Measurements from ENCODE around the gene UBE2Q2. TPM values are rescaled to one million over a fixed set of nuclear protein-coding genes. Genes with fewer than 3 reads are reported as not detected.
"Not testable (repeated sequence)": the region's sequence is repeated elsewhere in the genome, so short reads cannot be mapped to it uniquely, and the experiment has no call there.

The UBE2Q2 gene
- 29.2 TPM for polyA plus RNA-seq (2013, experiment 1 of 2)
- polyA plus RNA-seq (2013, experiment 2 of 2) = 40.5 TPM

GRCh38 chr15:75842722-75843677, at the start of gene UBE2Q2:
UBE2Q2 (plus strand) TSS chr15:75843447; CDS start chr15:75843667, 220 bp downstream.
- H3K36me3 ChIP-seq (ENCODE audit: control insufficient read depth, insufficient read depth, low read length) = peaks cover 9% of the 10 kb centered on the region
- no peaks in the 10 kb centered on the region for H3K9me3 ChIP-seq (ENCODE audit: control insufficient read depth, low read length)
- peak within 1 kb of the TSS; percentile 83 for H3K4me3 ChIP-seq (ENCODE audit: extremely low read depth, insufficient read depth, low read length, poor library complexity, severe bottlenecking)
- peaks cover 3% of the 10 kb centered on the region for H3K4me1 ChIP-seq (ENCODE audit: control insufficient read depth, insufficient read depth, low read length, poor library complexity, severe bottlenecking)
- H3K27ac ChIP-seq (ENCODE audit: low read depth, low read length, severe bottlenecking) = peak within 1 kb of the TSS; percentile 78
- WGBS, 2 experiments (ENCODE audit: insufficient coverage in 2 of 2) = 2 to 3% methylated on average over 43 to 78 of the region's 109 CpGs

GRCh38 chr15:75796321-75796720, 46.9 kb upstream of the UBE2Q2 start:
- no peaks in the 10 kb centered on the region for H3K4me1 ChIP-seq (ENCODE audit: control insufficient read depth, insufficient read depth, low read length, poor library complexity, severe bottlenecking)
- no peaks in the 10 kb centered on the region for H3K9me3 ChIP-seq (ENCODE audit: control insufficient read depth, low read length)
- H3K36me3 ChIP-seq (ENCODE audit: control insufficient read depth, insufficient read depth, low read length) = no peaks in the 10 kb centered on the region
- H3K4me3 ChIP-seq (ENCODE audit: extremely low read depth, insufficient read depth, low read length, poor library complexity, severe bottlenecking) = no peak overlapping the region
- WGBS, 2 experiments (ENCODE audit: insufficient coverage in 2 of 2) = 71% methylated on average over 1 of the region's 2 CpGs; no CpG with 5 or more reads in 1 of the 2 experiments
- H3K27ac ChIP-seq (ENCODE audit: low read depth, low read length, severe bottlenecking) = no peak overlapping the region

GRCh38 chr15:75797146-75797545, 46.1 kb upstream of the UBE2Q2 start:
- not testable (repeated sequence) for H3K4me1 ChIP-seq (ENCODE audit: control insufficient read depth, insufficient read depth, low read length, poor library complexity, severe bottlenecking); H3K4me3 ChIP-seq (ENCODE audit: extremely low read depth, insufficient read depth, low read length, poor library complexity, severe bottlenecking); H3K9me3 ChIP-seq (ENCODE audit: control insufficient read depth, low read length); H3K36me3 ChIP-seq (ENCODE audit: control insufficient read depth, insufficient read depth, low read length); H3K27ac ChIP-seq (ENCODE audit: low read depth, low read length, severe bottlenecking)
- WGBS, 2 experiments (ENCODE audit: insufficient coverage in 2 of 2) = 88% methylated on average over 1 of the region's 1 CpG

DNA sequence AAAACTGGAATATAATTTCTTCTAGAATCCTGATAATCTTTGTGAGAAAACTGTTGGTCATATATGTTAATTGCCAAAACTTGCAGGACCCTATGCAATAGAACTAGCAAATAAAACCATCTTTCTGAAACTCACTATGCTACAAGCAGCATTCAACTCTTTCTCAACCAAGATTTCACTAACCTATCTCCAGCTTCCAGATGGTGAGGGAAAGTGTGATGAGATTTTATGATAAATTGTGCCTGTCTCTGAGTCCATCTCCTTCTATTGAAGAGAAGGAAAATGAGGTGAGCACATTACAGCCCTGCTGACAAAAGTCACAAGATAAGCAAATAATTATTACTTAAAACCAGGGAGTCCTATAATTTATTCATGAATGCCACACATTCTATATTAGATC, 44.1 kb upstream of the UBE2Q2 start:
- Histone ChIP-seq H3K9me3 (ENCODE audit: control insufficient read depth, low read length) (no peaks in the 10 kb centered on the region), H3K36me3 (ENCODE audit: control insufficient read depth, insufficient read depth, low read length) (no peaks in the 10 kb centered on the region), H3K4me1 (ENCODE audit: control insufficient read depth, insufficient read depth, low read length, poor library complexity, severe bottlenecking) (peaks cover 3% of the 10 kb centered on the region)

GRCh38 chr15:75800409-75800808, 42.8 kb upstream of the UBE2Q2 start:
- not testable (repeated sequence) for H3K4me1 ChIP-seq (ENCODE audit: control insufficient read depth, insufficient read depth, low read length, poor library complexity, severe bottlenecking); H3K27ac ChIP-seq (ENCODE audit: low read depth, low read length, severe bottlenecking); H3K4me3 ChIP-seq (ENCODE audit: extremely low read depth, insufficient read depth, low read length, poor library complexity, severe bottlenecking); H3K9me3 ChIP-seq (ENCODE audit: control insufficient read depth, low read length); H3K36me3 ChIP-seq (ENCODE audit: control insufficient read depth, insufficient read depth, low read length)
- 91 to 92% methylated on average over 2 of the region's 4 CpGs for WGBS, 2 experiments (ENCODE audit: insufficient coverage in 2 of 2)

More for the DNA sequence above, 44.1 kb upstream of the UBE2Q2 start:
- Histone ChIP-seq H3K27ac (ENCODE audit: low read depth, low read length, severe bottlenecking) (no peak overlapping the region), H3K4me3 (ENCODE audit: extremely low read depth, insufficient read depth, low read length, poor library complexity, severe bottlenecking) (no peak overlapping the region)

DNA sequence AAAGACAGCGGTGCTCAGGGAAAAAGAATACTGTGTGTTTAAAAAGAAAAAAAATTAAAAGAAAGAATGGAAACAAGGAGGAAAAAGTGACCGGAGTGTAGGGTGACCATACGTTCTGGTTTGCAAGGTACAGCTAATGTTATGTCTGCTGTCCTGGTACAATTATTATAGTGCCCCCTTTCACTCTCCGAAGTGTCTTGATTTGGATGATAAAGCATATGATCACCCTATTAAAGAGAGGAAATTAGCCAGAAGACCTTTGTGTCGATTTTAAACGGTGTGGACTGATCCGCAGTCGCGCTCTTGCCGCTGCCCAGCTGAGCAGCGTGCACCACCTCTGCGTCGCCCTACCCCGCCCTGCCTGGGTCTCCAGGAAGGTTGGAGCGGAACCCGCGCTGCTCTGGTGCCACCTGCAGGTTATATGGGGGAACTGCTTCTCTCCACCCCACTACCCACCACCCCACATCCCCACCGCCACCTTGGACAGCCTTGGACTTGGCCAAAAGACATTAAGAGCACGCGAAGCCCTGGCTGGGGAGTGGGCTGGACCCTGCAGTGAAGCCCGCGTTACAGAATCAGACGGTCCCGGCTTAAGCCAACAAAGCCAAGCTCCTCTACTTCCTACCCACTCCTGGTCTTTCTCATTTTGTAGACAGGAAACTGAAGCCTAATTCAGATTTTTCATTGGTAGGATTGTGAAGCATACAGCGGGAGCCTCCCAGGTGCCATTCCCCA, 41.2 kb upstream of the UBE2Q2 start:
- no peak overlapping the region for H3K4me3 ChIP-seq (ENCODE audit: extremely low read depth, insufficient read depth, low read length, poor library complexity, severe bottlenecking)
- H3K9me3 ChIP-seq (ENCODE audit: control insufficient read depth, low read length) = no peaks in the 10 kb centered on the region
- H3K27ac ChIP-seq (ENCODE audit: low read depth, low read length, severe bottlenecking) = no peak overlapping the region
- H3K4me1 ChIP-seq (ENCODE audit: control insufficient read depth, insufficient read depth, low read length, poor library complexity, severe bottlenecking) = peaks cover 3% of the 10 kb centered on the region
- no peaks in the 10 kb centered on the region for H3K36me3 ChIP-seq (ENCODE audit: control insufficient read depth, insufficient read depth, low read length)
- 16 to 20% methylated on average over 12 of the region's 25 CpGs for WGBS, 2 experiments (ENCODE audit: insufficient coverage in 2 of 2)

GRCh38 chr15:75807486-75807885, 35.8 kb upstream of the UBE2Q2 start:
- not testable (repeated sequence) for H3K4me3 ChIP-seq (ENCODE audit: extremely low read depth, insufficient read depth, low read length, poor library complexity, severe bottlenecking); H3K4me1 ChIP-seq (ENCODE audit: control insufficient read depth, insufficient read depth, low read length, poor library complexity, severe bottlenecking); H3K27ac ChIP-seq (ENCODE audit: low read depth, low read length, severe bottlenecking); H3K36me3 ChIP-seq (ENCODE audit: control insufficient read depth, insufficient read depth, low read length); H3K9me3 ChIP-seq (ENCODE audit: control insufficient read depth, low read length)
- no CpG with 5 or more reads among the region's 2 CpGs for WGBS, 2 experiments (ENCODE audit: insufficient coverage in 2 of 2)

DNA sequence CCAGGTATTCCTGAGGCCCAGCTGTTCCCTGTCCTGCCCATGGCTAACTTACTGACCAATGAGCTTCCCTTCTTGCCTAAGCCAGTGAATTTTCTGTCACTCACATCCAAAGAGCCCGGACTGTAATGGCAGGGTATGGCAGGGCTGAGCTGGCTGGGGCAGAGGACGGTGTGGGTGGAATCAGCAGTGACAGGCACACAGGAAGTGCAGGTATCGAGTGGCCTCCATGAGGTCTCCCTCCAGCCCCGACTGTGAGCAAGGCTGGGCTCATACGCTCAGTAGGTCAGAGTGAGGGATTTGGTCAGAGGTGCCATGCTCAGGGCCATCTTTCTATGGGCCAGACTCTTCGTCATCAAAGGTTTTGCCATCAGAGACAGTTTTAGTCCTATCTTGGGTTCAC, 35.2 kb upstream of the UBE2Q2 start:
- 89 to 97% methylated on average over 3 to 6 of the region's 6 CpGs for WGBS, 2 experiments (ENCODE audit: insufficient coverage in 2 of 2)
- not testable (repeated sequence) for H3K27ac ChIP-seq (ENCODE audit: low read depth, low read length, severe bottlenecking); H3K4me1 ChIP-seq (ENCODE audit: control insufficient read depth, insufficient read depth, low read length, poor library complexity, severe bottlenecking); H3K9me3 ChIP-seq (ENCODE audit: control insufficient read depth, low read length); H3K4me3 ChIP-seq (ENCODE audit: extremely low read depth, insufficient read depth, low read length, poor library complexity, severe bottlenecking); H3K36me3 ChIP-seq (ENCODE audit: control insufficient read depth, insufficient read depth, low read length)

DNA sequence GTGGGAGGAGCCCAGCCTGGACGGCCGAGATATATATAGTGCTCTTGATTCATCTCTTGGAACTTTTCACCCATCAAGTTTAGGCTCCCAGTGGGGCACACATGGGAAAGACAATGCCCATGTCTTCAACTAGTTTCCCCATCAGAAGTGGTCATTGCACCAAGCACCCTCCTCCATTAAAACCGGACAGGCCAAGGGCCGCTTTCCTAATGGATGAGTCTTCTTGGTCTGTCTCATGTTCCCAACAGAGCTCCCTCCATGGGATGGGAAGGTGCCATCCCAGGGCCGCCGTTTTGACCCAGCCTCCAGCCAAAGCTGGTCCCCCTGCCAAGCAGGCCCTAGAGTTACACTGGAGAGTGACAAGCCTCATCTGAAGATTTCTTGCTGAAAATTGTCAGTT, 34.7 kb upstream of the UBE2Q2 start:
- Histone ChIP-seq H3K4me3 (ENCODE audit: extremely low read depth, insufficient read depth, low read length, poor library complexity, severe bottlenecking) (no peak overlapping the region), H3K36me3 (ENCODE audit: control insufficient read depth, insufficient read depth, low read length) (no peaks in the 10 kb centered on the region), H3K4me1 (ENCODE audit: control insufficient read depth, insufficient read depth, low read length, poor library complexity, severe bottlenecking) (no peaks in the 10 kb centered on the region), H3K27ac (ENCODE audit: low read depth, low read length, severe bottlenecking) (no peak overlapping the region), H3K9me3 (ENCODE audit: control insufficient read depth, low read length) (no peaks in the 10 kb centered on the region)
- 94 to 95% methylated on average over 5 to 6 of the region's 6 CpGs for WGBS, 2 experiments (ENCODE audit: insufficient coverage in 2 of 2)

GRCh38 chr15:75809986-75810750, 33.1 kb upstream of the UBE2Q2 start:
- WGBS, 2 experiments (ENCODE audit: insufficient coverage in 2 of 2) = 78 to 82% methylated on average over 5 to 10 of the region's 10 CpGs
- H3K27ac ChIP-seq (ENCODE audit: low read depth, low read length, severe bottlenecking) = no peak overlapping the region

More at GRCh38 chr15:75809986-75810750, 33.1 kb upstream of the UBE2Q2 start:
- H3K4me3 ChIP-seq (ENCODE audit: extremely low read depth, insufficient read depth, low read length, poor library complexity, severe bottlenecking) = no peak overlapping the region
- H3K4me1 ChIP-seq (ENCODE audit: control insufficient read depth, insufficient read depth, low read length, poor library complexity, severe bottlenecking) = no peaks in the 10 kb centered on the region
- no peaks in the 10 kb centered on the region for H3K36me3 ChIP-seq (ENCODE audit: control insufficient read depth, insufficient read depth, low read length)
- no peaks in the 10 kb centered on the region for H3K9me3 ChIP-seq (ENCODE audit: control insufficient read depth, low read length)
